GM19025 (cell line): ENCODE results near the gene PTBP2.
A peak's percentile ranks its signal among the peaks of the same experiment; 100 is the strongest.

ENCODE experiments used
- ATAC-seq: cut with Tn5 transposase; IDR thresholded peaks from one replicate; pipeline ENCODE4 v1.9.1; 2021; ENCODE audit warnings: mild to moderate bottlenecking, low read depth, moderate library complexity; ENCODE audit not compliant: unreplicated experiment

The PTBP2 gene, protein sequence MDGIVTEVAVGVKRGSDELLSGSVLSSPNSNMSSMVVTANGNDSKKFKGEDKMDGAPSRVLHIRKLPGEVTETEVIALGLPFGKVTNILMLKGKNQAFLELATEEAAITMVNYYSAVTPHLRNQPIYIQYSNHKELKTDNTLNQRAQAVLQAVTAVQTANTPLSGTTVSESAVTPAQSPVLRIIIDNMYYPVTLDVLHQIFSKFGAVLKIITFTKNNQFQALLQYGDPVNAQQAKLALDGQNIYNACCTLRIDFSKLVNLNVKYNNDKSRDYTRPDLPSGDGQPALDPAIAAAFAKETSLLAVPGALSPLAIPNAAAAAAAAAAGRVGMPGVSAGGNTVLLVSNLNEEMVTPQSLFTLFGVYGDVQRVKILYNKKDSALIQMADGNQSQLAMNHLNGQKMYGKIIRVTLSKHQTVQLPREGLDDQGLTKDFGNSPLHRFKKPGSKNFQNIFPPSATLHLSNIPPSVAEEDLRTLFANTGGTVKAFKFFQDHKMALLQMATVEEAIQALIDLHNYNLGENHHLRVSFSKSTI

GRCh38 chr1:96721416-96722160, at the start of gene PTBP2:
Gene PTBP2, plus strand, starts transcription at chr1:96721784. Its CDS starts 81 bp downstream, at chr1:96721865.
- ATAC-seq: peak; percentile 95

GRCh38 chr1:96674915-96675314, 46.7 kb upstream of the PTBP2 start:
- ATAC-seq: no peak

DNA sequence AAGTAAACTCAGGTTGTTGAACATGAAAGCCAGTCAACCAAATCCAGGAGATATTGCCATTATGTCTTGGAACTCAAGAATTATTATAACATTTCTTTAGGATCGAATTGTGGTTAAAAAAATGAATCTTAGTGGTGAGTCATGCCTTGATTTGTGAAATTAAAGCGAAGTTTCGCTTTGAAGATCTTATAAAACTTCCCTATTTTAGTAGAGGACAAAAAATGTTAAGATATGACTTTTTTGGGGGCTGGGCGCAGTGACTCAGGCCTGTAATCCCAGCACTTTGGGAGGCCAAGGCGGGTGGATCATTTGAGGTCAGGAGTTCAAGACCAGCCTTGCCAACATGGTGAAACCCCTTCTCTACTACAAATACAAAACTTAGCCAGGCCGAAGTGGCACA, 39.5 kb upstream of the PTBP2 start:
- no peak for ATAC-seq

- no peak for ATAC-seq
These were observed 37.7 kb upstream of the PTBP2 start for GRCh38 chr1:96683931-96684330.

DNA sequence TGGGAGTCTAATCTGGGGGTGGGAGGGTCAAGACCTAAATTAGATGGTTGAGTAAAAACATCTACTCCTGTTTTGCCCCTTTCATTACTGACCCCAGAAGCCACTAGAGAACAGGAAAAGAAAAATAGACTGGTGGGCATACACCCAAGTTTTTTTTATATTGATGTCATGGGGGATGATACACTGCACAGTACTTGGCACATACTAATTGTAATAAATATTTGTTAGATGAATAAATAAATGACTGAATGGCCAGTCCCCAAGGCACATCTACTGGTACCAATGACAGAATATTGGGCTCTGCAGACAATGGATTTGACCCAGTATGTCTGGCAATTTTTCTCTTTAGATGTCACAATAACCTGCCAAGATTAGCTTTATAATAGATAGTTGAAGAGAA, 36.8 kb upstream of the PTBP2 start:
- ATAC-seq: no peak

DNA sequence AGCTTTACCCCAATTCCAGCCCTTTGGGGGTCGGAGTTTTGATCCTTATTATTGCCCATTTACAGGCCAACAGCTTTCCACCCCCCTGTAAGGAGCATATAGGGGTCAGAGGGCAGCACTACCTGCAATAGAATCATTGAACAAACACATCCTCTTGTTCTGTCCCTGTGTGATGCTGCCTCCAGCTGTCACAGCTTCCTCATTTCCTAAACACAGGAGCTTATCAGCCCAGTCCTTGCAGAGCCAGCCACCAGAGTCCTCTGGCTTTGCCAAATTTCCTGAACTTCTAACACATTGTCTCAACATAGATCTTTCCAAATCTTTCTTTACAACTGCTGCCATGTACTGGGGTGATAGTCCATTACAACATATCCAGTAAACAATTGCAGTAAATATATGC, 32.8 kb upstream of the PTBP2 start:
- ATAC-seq: no peak

- no peak for ATAC-seq
These were observed 25.6 kb upstream of the PTBP2 start for GRCh38 chr1:96695954-96696353.

- no peak for ATAC-seq
These were observed 23.1 kb upstream of the PTBP2 start for GRCh38 chr1:96698342-96698983.

DNA sequence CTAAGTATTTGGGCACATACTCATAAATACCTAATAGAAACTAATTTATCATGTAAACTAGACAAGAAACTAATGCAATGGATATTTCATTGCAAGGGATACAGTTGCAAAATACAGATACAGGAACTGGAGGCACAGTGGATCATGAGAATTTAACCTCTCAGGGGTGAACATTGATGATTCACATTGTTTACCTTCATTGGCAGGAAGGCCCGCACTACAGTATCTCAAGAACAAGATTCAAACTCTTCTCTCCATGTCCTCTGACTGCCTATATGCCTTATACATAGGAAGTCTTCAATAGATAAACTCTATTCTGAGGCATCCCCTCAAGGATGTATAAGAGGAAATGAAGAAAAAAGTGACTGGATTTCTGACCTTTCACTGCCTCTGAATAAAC, 18.4 kb upstream of the PTBP2 start:
- ATAC-seq: no peak

- ATAC-seq: no peak
These were observed 14.6 kb upstream of the PTBP2 start for GRCh38 chr1:96707023-96707422.

- no peak for ATAC-seq
These were observed 13.1 kb upstream of the PTBP2 start for GRCh38 chr1:96708482-96708881.

GRCh38 chr1:96710708-96711477, 10.7 kb upstream of the PTBP2 start:
- ATAC-seq: no peak

- ATAC-seq: no peak
These were observed 7.9 kb upstream of the PTBP2 start for GRCh38 chr1:96713649-96714048.

DNA sequence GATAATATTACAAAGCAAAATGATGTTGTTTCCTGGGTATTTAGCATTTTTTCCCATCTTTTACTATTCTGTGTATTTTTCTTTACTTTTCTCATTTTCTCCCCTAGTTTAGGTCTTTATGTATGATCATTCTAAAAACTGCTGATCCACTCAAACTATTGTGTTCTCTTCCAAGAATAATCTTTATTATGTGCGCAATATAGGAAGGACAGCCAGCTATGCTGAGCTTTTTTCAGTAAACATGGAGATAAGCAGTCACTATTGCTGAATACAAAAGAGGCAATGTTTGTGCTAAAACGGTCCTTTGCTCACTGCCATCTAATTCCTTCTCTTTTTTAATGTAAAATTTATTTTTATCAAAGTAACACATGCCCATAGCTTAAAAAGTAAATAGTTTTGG, 6.7 kb upstream of the PTBP2 start:
- no peak for ATAC-seq

DNA sequence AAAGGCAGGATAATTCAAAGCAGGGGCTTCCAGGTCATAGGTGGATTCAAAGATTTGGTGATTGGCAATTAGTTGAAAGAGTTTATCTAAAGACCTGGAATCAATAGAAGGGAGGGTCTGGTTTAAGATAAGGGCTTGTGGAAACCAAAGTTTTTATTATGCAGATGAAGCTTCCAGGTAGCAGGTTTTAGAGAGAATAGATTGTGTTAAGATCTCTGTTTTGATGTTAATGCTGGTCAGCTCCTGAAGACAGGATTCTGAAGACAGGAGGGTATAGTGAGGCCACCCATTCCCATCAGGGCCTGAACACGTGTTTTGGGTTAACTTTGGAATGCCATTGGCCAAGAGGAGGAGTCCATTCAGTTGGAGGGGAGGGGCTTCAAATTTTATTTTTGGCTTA, 6.1 kb upstream of the PTBP2 start:
- no peak for ATAC-seq

- ATAC-seq: no peak
These were observed 550 bp upstream of the PTBP2 start for GRCh38 chr1:96721053-96721415.

DNA sequence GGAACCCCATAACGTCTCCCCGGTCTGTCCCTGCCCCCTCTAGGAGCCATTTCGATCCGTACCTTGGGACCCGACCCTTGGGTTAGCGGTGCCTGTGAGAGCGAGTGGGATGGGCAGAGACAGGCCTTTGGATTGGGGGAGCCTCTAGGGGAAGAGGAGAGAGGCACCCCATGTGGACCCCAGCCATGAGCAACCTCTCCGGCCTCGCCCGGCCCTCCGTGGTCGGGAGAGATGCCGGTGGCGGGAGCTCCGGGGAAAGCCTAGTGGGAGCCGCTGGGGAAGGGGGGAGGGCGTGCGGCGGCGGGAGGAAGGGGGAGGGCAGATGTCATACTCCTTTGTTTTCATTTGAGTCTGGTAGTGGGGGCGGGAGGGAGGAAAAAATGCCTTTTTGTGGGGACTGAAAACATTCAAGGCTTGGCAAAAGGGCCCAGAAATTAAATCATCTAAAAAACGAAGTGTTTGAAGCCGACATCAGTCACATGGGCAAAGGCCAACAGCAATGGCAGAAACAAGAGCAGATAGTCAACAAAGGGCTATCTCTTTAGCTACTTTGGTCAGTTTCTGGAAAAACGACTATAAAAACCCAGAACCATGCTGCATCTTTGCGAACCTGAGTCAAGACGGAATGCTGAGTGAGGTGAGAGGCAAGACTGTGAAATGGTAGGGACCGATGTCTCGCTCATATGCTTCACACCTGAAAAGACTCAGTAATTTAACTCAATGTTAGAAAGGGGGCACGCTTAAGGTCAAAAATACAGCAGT, 758 bp downstream of the PTBP2 start:
- peak; percentile 37 for ATAC-seq

DNA sequence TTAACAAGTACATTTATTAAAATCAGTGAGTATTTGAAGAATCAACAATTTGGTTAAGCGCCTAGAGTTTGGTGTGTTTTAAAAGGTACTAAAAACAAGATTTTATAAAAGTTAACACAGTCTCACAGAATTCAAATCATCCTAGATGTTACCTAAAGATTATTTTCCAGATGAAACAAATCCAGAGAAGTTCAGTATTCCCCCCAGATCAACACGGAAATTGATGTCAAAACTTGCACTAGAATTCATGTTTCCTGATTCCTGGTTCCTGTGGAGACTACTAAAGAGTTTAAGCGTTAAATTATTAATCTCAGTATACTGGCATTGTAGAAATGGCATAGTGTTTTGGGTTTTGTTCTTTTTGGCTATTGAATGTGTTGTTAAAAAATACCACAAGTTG, 1.4 kb downstream of the PTBP2 start:
- ATAC-seq: no peak

DNA sequence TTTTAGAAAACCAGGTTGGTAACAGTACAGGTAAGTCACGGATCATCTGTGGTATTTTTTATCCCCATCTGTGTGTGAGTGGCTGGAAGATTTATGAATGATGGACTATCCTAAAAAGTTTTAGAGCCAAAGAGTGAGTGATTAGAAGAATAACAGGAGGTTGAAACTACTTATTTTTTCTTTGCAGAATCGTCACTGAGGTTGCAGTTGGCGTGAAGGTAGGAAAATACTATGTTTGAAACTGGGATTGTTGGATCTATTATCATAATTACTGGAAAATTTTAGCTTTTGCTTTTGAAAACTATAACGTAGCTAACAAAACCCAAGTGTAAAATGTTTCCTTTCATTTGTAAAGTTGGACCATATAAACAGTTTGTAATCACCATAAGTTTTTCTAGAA, 1.8 kb downstream of the PTBP2 start:
- no peak for ATAC-seq

GRCh38 chr1:96723936-96724335, 2.4 kb downstream of the PTBP2 start:
- ATAC-seq: no peak
